IPS DF 4.7 (cell line): ENCODE measurements around the gene AHCTF1.

ENCODE experiments used
- DNase-seq: peaks from one replicate; pipeline ENCODE4 v3.0.0-alpha.2; 2013; ENCODE audit warnings: low spot score; ENCODE audit errors: extremely low read depth

The AHCTF1 gene, protein sequence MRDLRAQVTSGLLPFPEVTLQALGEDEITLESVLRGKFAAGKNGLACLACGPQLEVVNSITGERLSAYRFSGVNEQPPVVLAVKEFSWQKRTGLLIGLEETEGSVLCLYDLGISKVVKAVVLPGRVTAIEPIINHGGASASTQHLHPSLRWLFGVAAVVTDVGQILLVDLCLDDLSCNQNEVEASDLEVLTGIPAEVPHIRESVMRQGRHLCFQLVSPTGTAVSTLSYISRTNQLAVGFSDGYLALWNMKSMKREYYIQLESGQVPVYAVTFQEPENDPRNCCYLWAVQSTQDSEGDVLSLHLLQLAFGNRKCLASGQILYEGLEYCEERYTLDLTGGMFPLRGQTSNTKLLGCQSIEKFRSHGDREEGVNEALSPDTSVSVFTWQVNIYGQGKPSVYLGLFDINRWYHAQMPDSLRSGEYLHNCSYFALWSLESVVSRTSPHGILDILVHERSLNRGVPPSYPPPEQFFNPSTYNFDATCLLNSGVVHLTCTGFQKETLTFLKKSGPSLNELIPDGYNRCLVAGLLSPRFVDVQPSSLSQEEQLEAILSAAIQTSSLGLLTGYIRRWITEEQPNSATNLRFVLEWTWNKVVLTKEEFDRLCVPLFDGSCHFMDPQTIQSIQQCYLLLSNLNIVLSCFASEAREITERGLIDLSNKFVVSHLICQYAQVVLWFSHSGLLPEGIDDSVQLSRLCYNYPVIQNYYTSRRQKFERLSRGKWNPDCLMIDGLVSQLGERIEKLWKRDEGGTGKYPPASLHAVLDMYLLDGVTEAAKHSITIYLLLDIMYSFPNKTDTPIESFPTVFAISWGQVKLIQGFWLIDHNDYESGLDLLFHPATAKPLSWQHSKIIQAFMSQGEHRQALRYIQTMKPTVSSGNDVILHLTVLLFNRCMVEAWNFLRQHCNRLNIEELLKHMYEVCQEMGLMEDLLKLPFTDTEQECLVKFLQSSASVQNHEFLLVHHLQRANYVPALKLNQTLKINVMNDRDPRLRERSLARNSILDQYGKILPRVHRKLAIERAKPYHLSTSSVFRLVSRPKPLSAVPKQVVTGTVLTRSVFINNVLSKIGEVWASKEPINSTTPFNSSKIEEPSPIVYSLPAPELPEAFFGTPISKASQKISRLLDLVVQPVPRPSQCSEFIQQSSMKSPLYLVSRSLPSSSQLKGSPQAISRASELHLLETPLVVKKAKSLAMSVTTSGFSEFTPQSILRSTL (N-terminal part only)

DNA sequence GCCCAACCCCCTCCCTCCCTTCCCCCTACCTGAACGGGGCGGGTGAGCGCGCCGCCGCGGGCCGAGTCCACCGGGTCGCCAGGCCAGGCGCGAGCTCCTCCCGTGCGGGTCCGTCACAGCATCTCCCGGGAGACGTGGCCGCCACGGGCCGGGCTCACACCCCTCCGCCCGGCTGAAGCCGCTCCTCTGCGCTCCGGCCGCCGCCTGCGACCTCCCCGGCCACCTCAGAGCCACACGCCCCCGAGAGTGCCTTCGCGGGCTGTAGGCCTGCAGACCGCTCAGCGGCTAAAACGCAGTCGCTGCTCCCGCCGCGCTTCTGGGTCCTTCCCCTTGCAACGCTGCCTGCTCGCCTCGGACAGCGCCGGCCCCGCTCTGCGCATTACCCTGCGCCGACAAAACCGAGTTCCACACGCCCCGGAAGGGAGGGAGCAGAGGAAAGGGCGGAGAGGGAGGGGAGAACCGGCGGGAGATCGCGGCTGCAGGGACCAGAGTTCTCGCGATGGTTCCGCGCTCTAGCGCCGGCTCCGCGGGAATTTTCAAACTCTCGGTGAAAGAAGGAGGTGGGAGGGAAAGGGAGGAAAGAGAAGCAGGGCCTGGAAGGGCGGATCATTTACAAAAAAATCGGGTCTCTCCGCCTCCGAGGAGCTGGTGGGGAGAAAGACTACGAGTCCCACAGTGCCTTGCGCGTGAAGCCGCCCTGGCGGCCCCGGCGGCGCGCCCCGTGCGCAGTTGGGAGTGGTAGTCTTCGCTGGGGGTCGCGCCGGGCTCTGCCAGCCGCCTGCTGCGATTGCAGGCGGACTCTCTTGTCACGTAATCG, at the start of gene AHCTF1:
AHCTF1 (minus strand) TSS at position 400 of the 817 bp plus-strand sequence. CDS start 13,578 bp downstream, outside the sequence.
- DNase-seq = peak; percentile 92

DNA sequence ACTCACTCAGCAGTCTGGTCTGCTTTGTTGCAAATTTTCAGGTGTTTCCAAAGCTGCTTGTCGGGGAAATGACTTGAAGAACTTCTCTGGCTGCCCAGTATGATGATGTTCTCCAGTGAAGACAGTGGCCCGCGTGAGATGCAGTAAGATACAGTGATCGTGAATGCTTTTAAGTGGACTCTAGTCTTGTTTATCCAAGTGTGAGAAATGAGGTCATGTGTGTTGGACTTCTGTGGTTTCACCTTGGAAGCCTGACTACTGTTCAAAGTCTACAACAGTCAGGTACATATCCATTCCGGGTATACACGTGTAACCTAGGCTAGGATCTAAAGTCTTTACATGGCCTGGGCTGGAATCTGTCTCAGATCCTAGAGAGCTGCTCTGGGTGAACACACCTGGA, 47.0 kb upstream of the AHCTF1 start:
- no peak for DNase-seq

DNA sequence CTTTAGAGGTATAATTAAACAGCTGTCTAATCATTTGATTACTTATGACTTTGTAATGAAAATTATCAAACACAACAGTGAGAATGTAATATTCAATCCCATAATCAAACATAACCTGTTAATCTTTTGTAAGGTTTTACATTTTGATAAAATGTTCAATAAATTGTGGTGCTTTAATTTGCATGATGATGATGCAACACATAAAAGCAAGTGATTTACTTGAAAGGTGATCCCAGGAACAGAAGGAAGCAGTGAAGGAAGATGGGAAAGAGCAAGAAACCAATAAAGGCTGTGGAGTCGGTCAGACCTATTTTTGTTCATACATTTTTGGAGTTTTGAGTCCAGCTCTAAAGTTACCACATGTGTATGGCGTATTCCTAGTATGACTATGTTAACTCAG, 46.5 kb upstream of the AHCTF1 start:
- DNase-seq = no peak

DNA sequence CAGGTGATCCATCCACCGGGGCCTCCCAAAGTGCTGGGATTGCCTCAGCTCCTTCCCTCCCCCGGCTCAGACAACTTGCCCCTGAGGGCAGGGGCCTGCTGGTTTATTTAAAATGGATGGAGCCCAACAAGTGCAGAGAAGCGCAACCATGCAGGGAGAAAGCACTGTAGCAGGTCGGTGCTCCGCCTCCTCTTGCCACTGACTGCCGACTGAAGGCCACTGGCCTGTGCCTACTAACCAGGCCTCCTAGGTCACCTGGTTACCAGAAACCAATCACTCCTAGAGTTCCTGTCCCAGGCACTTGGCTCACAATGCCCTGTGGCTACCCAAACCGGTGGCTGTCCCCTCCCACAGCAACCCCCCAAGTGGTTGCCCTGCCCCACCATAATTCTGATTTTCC, 40.2 kb upstream of the AHCTF1 start:
- DNase-seq = no peak

DNA sequence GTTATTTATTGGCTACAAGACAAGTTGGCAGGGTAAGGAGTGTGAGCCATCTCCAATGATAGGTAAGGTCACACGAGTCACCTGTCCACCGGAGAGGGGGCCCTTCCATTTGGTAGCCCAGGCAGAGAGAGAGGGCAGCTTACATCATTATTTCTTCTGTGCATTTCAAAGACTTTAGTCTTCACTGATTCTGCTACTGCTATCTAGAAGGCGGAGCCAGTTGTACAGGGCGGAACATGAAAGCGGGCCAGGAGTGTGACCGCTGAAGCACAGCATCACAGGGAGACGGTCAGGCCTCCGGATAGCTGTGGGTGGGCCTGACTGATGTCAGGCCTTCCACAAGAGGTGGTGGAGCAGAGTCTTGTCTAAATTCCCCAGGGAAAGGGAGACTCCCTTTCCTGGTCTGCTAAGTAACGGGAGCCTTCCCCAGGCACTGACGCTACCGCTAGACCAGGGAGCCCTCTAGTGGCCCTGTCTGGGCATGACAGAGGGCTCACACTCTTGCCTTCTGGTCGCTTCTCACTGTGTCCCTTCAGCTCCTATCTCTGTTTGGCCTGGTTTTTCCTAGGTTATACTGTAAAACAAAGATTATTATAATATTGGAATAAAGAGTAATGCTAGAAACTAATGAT, 39.5 kb upstream of the AHCTF1 start:
- DNase-seq = peak; percentile 56

DNA sequence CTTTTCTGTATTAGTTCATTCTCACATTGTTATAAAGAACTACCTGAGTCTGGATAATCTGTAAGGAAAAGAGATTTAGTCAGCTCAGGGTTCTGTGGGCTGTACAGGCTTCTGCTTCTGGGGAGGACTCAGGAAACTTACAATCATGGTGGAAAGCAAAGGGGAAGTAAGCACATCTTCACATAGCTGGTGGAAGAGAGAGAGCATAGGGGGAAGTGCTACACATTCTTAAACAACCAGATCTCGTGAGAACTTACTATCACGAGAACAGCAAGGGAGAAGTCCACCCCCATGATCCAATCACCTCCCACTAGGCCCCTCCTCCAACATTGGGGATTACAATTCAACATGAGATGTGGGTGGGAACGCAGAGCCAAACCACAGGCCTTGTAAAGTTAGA, 37.9 kb upstream of the AHCTF1 start:
- no peak for DNase-seq

DNA sequence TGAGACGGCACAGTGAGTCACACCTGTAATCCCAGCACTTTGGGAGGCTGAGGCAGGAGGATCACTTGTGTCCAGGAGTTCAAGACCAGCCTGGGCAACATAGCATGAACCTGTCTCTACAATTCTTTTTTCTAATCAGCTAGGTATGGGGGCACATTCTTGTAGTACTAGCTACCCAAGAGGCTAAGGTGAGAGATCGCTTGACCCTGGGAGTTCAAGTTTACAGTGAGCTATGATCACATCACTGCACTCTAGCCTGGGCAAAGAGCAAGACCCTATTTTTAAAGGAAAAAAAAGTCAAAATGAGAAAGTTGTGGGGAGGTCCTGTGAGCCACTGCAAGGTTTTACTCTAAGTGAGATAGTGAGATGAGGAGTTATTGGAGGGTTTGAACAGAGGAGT, 34.8 kb upstream of the AHCTF1 start:
- no peak for DNase-seq

DNA sequence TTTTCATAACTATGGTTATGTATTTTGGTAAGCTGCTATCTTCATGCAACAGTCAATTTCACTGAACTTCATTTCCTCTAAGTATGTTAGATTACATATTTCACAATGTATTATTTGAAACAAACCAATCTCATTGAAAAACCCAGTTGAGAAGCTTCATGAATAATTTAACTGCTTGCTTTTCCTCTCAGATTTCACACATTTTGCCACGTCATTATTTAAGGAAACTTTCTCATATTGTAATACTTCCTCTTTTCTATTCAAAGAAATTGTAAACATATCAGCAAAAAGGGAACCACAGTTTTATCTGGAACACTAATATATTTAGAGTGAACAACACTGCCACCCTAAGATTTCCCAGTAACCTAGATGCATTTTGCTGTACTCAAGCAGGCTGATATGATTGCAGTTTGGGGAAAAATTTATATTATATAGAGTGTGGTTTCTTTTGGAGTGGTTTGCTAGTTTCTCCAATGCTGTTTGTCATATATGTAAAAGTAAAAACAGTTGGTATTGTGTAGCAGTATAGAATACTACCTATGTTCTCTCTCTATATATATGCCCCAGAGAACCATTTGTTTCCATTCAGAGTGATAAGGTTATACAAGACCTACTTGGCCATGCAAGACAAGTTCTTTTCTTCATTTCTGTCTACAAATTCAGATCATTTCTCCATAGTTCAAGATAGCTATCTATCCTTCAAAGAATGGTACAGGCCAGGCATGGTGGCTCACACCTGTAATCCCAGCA, 28.4 kb upstream of the AHCTF1 start:
- no peak for DNase-seq

DNA sequence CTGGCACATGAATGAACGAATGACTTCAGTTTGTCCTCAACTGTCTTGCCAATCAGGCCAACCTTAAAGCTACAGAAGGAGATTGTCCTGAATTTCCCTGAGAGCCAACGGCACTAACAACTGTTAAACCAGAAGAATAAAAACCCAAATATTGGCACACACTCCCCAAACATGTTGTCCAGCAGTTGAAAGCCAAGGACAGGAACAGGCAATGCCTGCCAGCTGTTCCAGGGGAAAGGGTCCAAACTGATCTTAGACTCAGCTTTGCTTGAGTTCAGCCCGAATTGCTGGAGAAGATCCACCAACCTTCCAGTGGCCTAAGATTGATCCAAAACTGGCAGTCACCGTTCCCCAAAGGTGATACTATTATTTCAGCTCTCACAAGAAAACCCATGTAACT, 22.4 kb upstream of the AHCTF1 start:
- DNase-seq = no peak

DNA sequence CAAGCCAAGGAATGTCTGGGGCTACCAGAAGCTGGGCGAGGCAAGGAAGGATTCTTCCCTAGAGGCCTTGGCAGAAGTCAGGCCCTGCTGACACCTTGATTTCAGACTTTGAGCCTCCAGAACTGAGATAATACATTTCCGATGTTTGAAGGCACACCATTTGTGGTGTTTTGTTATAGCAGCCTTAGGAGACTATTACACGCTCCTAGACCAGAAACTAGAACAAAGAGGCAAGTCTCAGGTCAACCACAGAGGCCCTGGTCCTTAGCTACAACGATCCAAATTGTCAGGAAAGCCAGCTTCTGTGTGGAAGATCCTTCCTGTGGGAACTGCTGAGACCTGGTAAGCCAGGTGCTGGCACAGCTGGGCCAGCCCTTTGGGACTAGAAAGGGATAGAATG, 19.7 kb upstream of the AHCTF1 start:
- DNase-seq = no peak

DNA sequence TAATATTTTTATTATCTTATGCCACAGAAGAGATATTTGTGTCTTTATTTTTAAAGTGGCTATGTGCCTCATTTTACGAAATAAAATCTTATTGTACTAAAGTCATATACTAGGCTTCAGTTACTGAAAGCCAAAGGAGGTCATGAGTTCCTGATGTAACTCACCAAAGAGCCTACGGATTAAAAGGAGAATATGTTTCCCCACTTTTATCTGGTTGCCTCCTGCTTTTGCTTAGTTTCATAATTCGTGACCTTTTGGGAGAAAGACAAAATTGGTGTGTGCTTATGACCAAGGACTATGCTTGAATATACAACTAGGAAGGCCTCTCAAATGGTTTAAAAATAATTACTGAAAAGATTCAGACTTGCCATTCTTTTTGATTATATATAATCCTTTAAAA, 18.2 kb upstream of the AHCTF1 start:
- DNase-seq = no peak

DNA sequence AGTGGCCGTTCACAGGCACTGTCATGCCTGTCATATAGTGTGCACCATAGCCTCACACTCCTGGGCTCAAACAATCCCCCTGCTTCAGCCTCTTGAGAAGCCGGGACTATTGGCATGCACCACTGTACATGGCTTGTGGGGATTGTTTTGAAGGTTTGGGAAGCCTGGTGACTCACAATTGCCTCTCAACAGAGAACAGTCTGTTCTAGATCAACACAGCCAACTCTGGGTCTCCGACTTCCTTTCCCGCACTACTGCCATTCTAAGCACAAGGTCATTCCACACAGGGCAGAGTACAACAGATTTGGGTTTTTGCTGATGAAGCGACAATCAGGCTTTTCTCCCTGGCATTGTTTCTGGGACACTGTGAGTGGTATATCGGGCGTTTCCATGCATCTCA, 15.5 kb upstream of the AHCTF1 start:
- no peak for DNase-seq

DNA sequence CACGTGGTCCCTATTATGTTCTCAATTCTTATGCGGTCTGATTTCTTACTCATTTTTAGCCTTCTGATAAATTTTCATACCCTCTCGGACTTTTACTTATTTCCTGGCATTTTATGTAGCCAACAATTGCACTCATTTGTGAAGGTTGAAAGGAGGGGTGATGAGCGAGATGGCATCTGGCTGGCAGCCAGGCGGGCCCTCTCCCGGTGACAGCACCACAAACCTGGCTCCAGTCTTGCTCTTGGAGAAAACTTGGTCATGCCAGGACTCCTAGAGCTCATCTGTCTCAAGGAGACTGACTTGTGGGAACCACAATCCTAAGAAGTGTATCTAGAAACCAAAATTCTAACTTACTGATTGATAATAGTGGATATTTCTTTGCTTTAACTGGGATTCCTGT, 14.6 kb upstream of the AHCTF1 start:
- no peak for DNase-seq

DNA sequence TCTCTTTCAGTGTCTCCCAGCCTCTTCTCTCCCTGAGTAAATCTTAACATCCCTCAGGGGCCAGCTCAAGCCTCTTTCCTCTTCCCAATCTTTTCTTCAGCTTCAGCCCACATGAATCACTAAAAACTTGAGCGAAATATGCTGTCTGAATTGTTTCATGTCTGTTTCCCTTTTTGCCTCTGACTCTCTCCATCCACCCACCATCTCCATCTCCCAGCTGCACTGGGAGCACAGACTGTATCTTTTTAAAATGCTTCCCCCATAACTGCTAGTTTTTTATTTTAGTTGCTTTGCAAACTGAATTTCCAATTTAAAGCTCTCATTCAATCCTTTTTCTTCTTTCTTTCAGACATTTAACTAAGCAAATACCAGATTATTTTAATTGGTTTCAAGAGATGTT, 3.0 kb upstream of the AHCTF1 start:
- DNase-seq = no peak

DNA sequence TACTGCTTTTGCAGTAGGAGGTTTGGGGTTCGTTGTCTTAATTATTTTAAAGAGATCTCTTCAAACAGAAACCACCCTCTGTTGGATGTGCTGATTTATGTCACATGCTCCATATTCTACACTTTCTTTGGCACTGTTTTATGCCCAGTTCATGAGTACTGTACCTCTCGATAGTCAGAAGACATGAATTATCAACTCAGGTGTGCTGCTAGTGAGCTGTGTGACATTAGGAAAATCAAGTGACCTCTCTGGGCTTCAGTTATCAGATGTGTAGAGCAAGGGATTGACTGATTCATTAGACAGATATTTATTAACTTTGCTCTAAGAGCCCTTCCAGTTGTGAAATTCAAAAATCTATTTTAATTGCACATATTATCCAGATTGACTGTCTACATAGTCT, 2.1 kb upstream of the AHCTF1 start:
- no peak for DNase-seq

DNA sequence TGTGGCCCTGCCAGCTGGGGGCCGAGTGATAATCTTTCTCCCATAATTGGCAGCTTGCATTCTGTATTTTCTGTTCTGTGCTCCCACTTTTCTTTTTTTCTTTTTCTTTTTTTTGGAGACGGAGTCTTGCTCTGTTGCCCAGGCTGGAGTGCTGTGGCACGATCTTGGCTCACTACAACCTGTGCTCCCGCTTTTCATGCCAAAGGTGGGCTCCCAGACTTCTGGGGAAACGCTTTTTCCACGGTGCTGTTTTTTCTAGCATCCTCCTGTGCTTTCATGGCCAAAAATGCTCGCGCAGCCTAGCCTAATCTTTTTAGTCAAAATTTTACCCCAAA, 585 bp upstream of the AHCTF1 start:
- no peak for DNase-seq

DNA sequence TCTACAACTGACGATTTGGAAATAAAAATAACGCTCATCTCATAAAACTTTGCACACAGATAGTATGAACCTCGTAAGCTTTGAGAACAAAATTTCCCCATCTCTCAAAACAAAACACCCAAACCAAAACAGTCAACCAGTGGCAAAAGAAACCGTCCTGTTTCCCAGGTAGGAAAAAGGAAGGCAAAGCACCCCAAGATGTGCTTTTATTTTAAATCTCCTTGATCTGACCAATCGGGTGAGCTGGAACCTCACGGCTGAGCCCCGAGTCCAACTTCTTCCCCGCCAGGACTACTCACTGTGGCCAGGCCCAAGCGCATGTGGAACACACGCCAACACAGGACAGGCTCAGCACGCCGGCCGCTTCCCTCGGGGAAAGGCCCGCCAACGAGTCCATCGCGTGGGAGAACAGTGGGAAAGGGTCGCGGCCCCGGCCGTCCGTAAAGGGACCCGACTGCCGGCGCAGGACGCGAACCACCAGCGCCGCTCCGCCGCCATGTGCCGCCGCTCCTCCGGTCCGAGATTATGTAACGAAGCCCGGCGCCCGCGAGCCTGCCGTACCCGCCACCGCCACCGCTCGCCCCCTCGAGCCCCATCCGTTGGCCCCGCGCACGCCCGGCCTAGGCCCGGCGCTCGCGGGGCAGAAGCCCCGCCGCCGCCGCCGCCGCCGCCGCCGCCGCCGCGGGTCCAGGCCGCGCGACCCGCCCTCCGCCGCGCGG, 759 bp downstream of the AHCTF1 start:
- DNase-seq = no peak

DNA sequence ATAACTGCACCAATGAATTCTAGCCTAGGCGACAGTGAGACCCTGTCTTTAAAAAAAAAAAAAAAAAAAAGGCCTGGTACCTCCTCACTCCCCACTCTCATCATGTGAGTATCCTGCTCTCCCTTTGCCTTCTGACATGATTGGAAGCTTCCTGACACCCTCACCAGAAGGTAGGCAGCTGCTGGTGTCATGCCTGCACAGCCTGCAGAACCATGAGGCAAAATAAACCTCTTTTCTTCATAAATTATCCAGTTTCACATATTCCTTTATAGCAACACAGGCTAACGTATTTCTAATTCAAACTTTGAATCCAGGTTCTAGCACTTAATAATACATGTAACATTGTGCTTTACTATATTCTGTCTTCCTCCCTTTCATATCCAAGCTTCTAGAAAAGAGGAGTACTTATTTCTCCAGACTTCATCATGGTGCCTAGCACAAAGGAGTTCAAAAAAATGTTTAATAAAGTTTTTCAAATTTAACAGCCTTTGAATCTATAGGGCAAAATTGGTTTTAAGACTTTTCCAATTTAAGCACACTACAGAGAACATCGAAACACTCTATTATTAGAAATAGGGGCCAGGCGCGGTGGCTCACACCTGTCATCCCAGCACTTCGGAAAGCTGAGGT, 5.6 kb downstream of the AHCTF1 start:
- DNase-seq = no peak

DNA sequence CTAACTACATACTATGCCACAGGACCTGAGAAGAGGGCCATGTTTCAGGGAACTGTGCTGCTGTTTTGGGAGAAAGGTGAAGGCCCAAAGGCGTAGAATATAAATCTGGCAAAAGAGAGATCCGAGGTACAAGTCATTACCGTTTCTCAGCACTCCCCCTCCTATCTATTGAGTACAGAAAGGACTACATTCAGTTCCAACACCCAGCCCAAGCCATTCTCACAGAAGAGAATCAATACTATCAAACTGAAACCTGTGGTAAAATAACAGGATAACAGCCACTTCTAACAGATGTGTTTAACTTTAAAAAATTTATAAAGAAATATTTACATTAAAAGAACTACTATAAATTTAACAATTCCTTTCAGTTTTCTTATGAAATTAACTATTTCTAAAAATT, 7.8 kb downstream of the AHCTF1 start:
- DNase-seq = no peak
